ENCODE results near the gene MEI4.
"Not testable (repeated sequence)": the region's sequence is repeated elsewhere in the genome, so short reads cannot be mapped to it uniquely, and the experiment has no call there.

DNA sequence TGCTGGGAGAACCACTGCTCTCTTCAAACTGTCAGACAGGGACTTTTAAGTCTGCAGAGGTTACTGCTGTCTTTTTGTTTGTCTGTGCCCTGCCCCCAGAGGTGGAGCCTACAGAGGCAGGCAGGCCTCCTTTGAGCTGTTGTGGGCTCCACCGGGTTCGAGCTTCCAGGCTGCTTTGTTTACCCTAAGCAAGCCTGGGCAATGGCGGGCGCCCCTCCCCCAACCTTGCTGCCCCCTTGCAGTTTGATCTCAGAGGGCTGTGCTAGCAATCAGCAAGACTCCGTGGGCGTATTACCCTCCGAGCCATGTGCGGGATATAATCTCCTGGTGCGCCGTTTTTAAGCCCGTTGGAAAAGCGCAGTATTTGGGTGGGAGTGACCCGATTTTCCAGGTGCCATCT, 83.2 kb downstream of the MEI4 start:
- TF ChIP-seq, protein P1, sequence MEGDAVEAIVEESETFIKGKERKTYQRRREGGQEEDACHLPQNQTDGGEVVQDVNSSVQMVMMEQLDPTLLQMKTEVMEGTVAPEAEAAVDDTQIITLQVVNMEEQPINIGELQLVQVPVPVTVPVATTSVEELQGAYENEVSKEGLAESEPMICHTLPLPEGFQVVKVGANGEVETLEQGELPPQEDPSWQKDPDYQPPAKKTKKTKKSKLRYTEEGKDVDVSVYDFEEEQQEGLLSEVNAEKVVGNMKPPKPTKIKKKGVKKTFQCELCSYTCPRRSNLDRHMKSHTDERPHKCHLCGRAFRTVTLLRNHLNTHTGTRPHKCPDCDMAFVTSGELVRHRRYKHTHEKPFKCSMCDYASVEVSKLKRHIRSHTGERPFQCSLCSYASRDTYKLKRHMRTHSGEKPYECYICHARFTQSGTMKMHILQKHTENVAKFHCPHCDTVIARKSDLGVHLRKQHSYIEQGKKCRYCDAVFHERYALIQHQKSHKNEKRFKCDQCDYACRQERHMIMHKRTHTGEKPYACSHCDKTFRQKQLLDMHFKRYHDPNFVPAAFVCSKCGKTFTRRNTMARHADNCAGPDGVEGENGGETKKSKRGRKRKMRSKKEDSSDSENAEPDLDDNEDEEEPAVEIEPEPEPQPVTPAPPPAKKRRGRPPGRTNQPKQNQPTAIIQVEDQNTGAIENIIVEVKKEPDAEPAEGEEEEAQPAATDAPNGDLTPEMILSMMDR (IDR thresholded peaks at IDR 0.05; ENCODE audit: borderline replicate concordance, extremely low read depth, low read length, poor library complexity, severe bottlenecking): not testable (repeated sequence)
- not testable (repeated sequence) for TF ChIP-seq EZH2 (IDR thresholded peaks at IDR 0.05; ENCODE audit: borderline replicate concordance, low read depth, low read length, severe bottlenecking)
